NCI-H748 treated with DMSO at 0.1 percent for 48 hours (cell line): ENCODE results near the gene FAM32A.
A peak's percentile ranks its signal among the peaks of the same experiment; 100 is the strongest.

Experiments used
- DNase-seq: peaks from one replicate; lab custom pipeline; 2025; lab: John Stamatoyannopoulos, UW

Gene FAM32A

GRCh38 chr19:16185123-16185767 lies at the start of gene FAM32A:
Gene FAM32A (plus strand): TSS chr19:16185410. CDS start chr19:16185443, 33 bp downstream.
- peak; percentile 90 for DNase-seq

- DNase-seq: no peak
These were observed 49.6 kb upstream of the FAM32A start for GRCh38 chr19:16135430-16136127.

GRCh38 chr19:16136185-16136999 lies 48.8 kb upstream of the FAM32A start:
- no peak for DNase-seq

- DNase-seq: no peak
These were observed 45.5 kb upstream of the FAM32A start for GRCh38 chr19:16139752-16140151.

GRCh38 chr19:16141043-16141442 lies 44.2 kb upstream of the FAM32A start:
- DNase-seq: no peak

- no peak for DNase-seq
These were observed 43.1 kb upstream of the FAM32A start for GRCh38 chr19:16142032-16142580.

- DNase-seq: no peak
These were observed 41.6 kb upstream of the FAM32A start, which contains the start of gene HSH2D for GRCh38 chr19:16143399-16144215. Gene HSH2D (plus strand): TSS chr19:16143685. CDS start chr19:16148751, 5,066 bp downstream.

- DNase-seq: no peak
These were observed 41.0 kb upstream of the FAM32A start for GRCh38 chr19:16144216-16144581.

GRCh38 chr19:16146112-16146511 lies 39.1 kb upstream of the FAM32A start:
- DNase-seq: no peak

GRCh38 chr19:16148443-16149229 lies 36.6 kb upstream of the FAM32A start:
- DNase-seq: no peak

- no peak for DNase-seq
These were observed 31.5 kb upstream of the FAM32A start for GRCh38 chr19:16153582-16154336.

- DNase-seq: no peak
These were observed 30.7 kb upstream of the FAM32A start for GRCh38 chr19:16154557-16154956.

GRCh38 chr19:16155128-16155527 lies 30.1 kb upstream of the FAM32A start:
- DNase-seq: no peak

- DNase-seq: no peak
These were observed 28.3 kb upstream of the FAM32A start for GRCh38 chr19:16156904-16157303.

GRCh38 chr19:16157601-16158000 lies 27.6 kb upstream of the FAM32A start:
- DNase-seq: no peak

GRCh38 chr19:16159655-16160054 lies 25.6 kb upstream of the FAM32A start:
- no peak for DNase-seq

- no peak for DNase-seq
These were observed 24.7 kb upstream of the FAM32A start for GRCh38 chr19:16160445-16160942.

- DNase-seq: no peak
These were observed 24.2 kb upstream of the FAM32A start for GRCh38 chr19:16160943-16161560.

- no peak for DNase-seq
These were observed 23.4 kb upstream of the FAM32A start for GRCh38 chr19:16161840-16162239.
